HG03565 (cell line): ENCODE data around the gene CYP4A22.
"Not testable (repeated sequence)": the region's sequence is repeated elsewhere in the genome, so short reads cannot be mapped to it uniquely, and the experiment has no call there.

ENCODE experiments used
- ATAC-seq: cut with Tn5 transposase; IDR thresholded peaks from one replicate; pipeline ENCODE4 v1.9.1; 2021; ENCODE audit warnings: mild to moderate bottlenecking, moderate library complexity; ENCODE audit not compliant: unreplicated experiment

Gene CYP4A22

GRCh38 chr1:47184090-47184821, 47.0 kb downstream of the CYP4A22 start:
- ATAC-seq, result no peak

- no peak for ATAC-seq
Measured at GRCh38 chr1:47184822-47185677, 47.8 kb downstream of the CYP4A22 start.

GRCh38 chr1:47186267-47187185, 49.3 kb downstream of the CYP4A22 start:
- ATAC-seq, result no peak

GRCh38 chr1:47187231-47187925, 50.1 kb downstream of the CYP4A22 start:
- ATAC-seq, result no peak

- no peak for ATAC-seq
Measured at GRCh38 chr1:47187926-47188250, 50.6 kb downstream of the CYP4A22 start.

- ATAC-seq, result no peak
Measured at GRCh38 chr1:47188791-47189785, 51.8 kb downstream of the CYP4A22 start.

GRCh38 chr1:47189844-47190508, 52.7 kb downstream of the CYP4A22 start, which contains the start of gene PDZK1IP1:
Gene PDZK1IP1, minus strand, starts transcription at chr1:47190036. Its CDS starts 104 bp downstream, at chr1:47189932.
- ATAC-seq, result no peak

GRCh38 chr1:47190509-47190855, 53.2 kb downstream of the CYP4A22 start:
- no peak for ATAC-seq

- ATAC-seq, result no peak
Measured at GRCh38 chr1:47190857-47191256, 53.6 kb downstream of the CYP4A22 start.

- no peak for ATAC-seq
Measured at GRCh38 chr1:47191940-47192457, 54.8 kb downstream of the CYP4A22 start.

- peak; percentile 71 for ATAC-seq
Measured at GRCh38 chr1:47192458-47193384, 55.5 kb downstream of the CYP4A22 start.

- not testable (repeated sequence) for ATAC-seq
Measured at GRCh38 chr1:47193496-47193895, 56.3 kb downstream of the CYP4A22 start.

GRCh38 chr1:47194311-47194710, 57.1 kb downstream of the CYP4A22 start:
- no peak for ATAC-seq

- not testable (repeated sequence) for ATAC-seq
Measured at GRCh38 chr1:47195981-47196380, 58.7 kb downstream of the CYP4A22 start.

GRCh38 chr1:47196622-47197021, 59.4 kb downstream of the CYP4A22 start:
- no peak for ATAC-seq

GRCh38 chr1:47198214-47198613, 61.0 kb downstream of the CYP4A22 start:
- no peak for ATAC-seq
